Measurements from ENCODE around the gene UGT1A7.

- TF ChIP-seq POLR2AphosphoS5 (IDR thresholded peaks at IDR 0.05) (no peak), CTCF (IDR thresholded peaks at IDR 0.05) (no peak), POLR2A (IDR thresholded peaks at IDR 0.05) (no peak), EP300 (IDR thresholded peaks at IDR 0.05) (no peak)
Measured at GRCh38 chr2:233778030-233778429, 96.3 kb downstream of the UGT1A7 start, which contains the start of gene MROH2A.
